ENCODE data around the gene SPATA16. TPM values are rescaled to one million over a fixed set of nuclear protein-coding genes. Genes with fewer than 3 reads are reported as not detected.
"Not testable (repeated sequence)": the region's sequence is repeated elsewhere in the genome, so short reads cannot be mapped to it uniquely, and the experiment has no call there.

Gene SPATA16, protein sequence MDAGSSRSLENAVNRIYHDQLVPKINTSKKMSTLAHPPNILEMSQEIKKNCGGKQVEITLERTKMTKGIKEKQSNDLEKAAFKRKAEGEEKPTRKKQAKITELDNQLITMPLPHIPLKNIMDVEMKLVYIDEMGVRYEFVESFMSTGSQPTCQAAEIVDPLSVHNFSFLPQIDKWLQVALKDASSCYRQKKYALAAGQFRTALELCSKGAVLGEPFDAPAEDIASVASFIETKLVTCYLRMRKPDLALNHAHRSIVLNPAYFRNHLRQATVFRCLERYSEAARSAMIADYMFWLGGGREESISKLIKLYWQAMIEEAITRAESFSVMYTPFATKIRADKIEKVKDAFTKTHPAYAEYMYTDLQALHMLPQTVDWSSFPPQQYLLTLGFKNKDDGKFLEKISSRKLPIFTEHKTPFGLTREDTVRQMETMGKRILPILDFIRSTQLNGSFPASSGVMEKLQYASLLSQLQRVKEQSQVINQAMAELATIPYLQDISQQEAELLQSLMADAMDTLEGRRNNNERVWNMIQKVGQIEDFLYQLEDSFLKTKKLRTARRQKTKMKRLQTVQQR
- not detected for total RNA-seq

DNA sequence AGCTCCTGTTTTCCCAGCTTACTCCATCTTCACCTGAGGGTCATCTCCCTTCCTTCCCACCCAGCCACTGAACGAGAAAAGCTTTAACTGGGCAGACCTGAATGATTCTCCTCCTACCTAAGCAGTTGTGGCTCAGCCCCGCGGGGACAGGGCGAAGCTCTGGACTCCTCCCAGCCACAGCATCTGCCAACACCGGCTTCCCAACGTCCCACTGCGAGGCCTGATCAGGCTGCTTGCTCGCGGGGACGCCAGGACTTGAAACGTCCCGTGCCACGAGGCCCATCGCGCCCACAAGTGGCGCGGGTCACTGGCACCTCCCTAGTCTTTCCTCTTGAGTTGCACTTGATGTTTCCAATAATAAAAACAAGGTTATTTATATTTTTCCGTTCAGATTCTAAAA, at the start of gene SPATA16:
Gene SPATA16 (minus strand): TSS at position 250 of the 400 bp plus-strand sequence. CDS start 23,504 bp downstream, outside the sequence.
- Histone ChIP-seq H3K9me3 (ENCODE audit: low read depth, low read length) (no peaks in the 10 kb centered on the region), H3K4me1 (ENCODE audit: insufficient read depth, low read length) (no peaks in the 10 kb centered on the region), H3K27me3 (ENCODE audit: insufficient read depth, low read length) (no peaks in the 10 kb centered on the region), H3K4me3 (ENCODE audit: low read length) (no peak within 1 kb of the TSS)

DNA sequence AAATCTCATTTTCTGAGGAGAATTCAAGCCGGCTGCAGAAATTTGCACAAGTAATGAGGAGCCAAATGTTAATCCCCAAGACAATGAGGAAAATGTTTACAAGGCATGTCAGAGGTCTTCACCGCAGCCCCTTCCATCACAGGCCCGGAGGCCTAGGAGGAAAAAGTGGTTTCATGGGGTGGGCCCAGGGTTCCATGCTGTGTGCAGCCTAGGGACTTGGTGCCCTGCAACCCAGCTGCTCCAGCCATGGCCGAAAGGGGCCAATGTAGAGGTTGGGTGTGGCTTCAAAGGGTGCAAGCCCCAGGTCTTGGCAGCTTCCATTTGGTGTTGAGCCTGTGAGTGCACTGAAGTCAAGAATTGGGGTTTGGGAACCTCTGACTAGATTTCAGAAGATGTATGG, 42.0 kb upstream of the SPATA16 start:
- H3K27me3 ChIP-seq (ENCODE audit: insufficient read depth, low read length); H3K4me1 ChIP-seq (ENCODE audit: insufficient read depth, low read length); H3K9me3 ChIP-seq (ENCODE audit: low read depth, low read length); H3K4me3 ChIP-seq (ENCODE audit: low read length): not testable (repeated sequence)

DNA sequence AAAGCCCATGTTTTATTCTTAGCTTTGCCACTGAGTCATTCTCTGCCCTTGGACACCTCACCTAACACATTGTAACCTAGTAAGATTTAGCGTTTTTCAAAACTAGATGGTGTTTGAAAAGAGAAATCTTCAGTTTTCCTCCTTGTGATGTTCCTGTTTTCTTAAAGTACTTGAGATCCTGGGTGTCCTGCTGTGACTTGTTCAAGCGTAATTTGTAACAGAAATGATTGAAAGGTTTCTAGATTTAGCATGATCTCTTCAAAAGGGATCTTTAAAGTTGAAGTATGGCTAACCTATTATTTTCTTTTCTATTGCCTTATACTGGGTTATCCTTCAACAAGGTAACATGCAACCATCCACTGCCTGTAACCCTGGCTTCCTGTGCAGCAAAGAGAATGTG, 32.6 kb upstream of the SPATA16 start:
- Histone ChIP-seq H3K9me3 (ENCODE audit: low read depth, low read length) (no peaks in the 10 kb centered on the region), H3K4me3 (ENCODE audit: low read length) (no peak overlapping the region), H3K27me3 (ENCODE audit: insufficient read depth, low read length) (no peaks in the 10 kb centered on the region), H3K4me1 (ENCODE audit: insufficient read depth, low read length) (no peaks in the 10 kb centered on the region)

DNA sequence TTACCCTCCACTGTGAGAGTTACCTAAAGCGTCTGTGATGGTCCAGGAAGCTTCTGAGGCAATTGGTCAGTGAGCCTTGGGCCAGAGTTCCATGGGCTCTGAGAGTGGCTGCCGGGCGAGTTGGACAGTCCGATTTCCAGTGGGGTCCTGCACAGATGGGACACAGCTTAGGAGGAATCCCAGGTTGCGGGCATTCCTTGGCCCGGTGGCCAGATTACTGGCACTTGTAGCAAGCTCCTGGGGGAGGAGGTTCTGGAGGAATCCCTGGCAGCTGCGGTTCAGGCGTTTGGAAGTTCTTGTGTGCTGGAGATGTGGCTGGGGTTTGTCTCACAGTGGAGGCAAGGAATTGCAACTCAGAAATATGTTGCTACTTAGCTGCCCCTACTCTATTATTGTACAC, 18.1 kb upstream of the SPATA16 start:
- not testable (repeated sequence) for H3K4me1 ChIP-seq (ENCODE audit: insufficient read depth, low read length); H3K9me3 ChIP-seq (ENCODE audit: low read depth, low read length); H3K4me3 ChIP-seq (ENCODE audit: low read length); H3K27me3 ChIP-seq (ENCODE audit: insufficient read depth, low read length)

DNA sequence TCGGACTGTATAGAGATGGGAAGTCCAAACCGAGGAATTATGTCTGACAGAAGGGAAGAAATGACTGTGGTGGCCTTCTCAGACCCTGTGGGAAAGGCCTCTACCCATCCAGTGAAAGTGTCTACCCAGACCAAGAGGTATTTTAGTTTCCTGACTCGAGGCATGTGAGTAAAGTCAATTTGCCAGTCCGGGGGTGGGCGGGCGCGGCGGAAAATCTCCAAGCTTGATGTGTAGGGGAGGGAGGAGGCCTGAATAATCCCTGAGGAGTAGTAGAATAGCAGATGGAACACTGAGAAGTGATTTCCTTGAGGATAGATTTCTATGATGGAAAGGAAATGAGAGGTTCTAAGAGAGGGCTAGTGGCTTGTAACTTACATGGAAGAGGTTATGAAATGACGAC, 15.5 kb upstream of the SPATA16 start:
- not testable (repeated sequence) for H3K27me3 ChIP-seq (ENCODE audit: insufficient read depth, low read length); H3K4me1 ChIP-seq (ENCODE audit: insufficient read depth, low read length); H3K4me3 ChIP-seq (ENCODE audit: low read length); H3K9me3 ChIP-seq (ENCODE audit: low read depth, low read length)

DNA sequence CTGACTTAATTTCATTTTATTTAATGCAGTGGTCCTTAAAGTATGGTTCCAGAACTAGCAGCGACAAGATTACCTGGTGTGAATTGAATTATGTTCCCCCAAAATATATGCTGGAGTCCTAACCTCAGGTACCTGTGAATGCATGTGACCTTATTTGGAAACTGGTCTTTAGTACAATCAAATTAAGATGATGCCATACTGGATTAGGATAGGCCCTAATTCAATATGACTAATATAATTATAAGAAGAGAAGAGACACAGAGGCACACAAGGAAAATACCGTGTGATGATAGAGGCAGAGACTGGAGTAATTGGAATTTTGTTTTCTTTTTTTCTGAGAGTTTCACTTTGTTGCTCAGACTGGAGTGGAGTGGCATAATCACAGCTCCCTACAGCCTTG, 12.6 kb upstream of the SPATA16 start:
- no peak overlapping the region for H3K4me3 ChIP-seq (ENCODE audit: low read length)
- H3K27me3 ChIP-seq (ENCODE audit: insufficient read depth, low read length): no peaks in the 10 kb centered on the region
- H3K4me1 ChIP-seq (ENCODE audit: insufficient read depth, low read length): no peaks in the 10 kb centered on the region
- H3K9me3 ChIP-seq (ENCODE audit: low read depth, low read length): no peaks in the 10 kb centered on the region

DNA sequence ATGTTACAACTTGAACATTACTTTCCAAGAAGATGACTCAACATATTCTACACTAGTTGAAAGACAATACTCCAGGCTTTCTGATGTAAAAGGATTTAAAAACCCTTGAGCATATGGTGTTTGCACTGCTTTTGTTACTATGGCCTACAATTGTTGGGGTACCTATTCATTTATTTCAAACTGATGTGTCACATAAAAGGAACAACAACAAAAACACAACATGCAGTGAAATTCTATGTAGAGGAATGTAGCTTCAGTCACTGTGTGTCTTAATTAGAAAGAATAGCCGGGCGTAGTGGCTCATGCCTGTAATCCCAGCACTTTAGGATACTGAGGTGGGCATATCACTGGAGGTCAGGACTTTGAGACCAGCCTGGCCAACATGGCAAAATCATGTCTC, 1.6 kb downstream of the SPATA16 start:
- Histone ChIP-seq H3K4me3 (ENCODE audit: low read length) (no peak overlapping the region), H3K4me1 (ENCODE audit: insufficient read depth, low read length) (no peaks in the 10 kb centered on the region), H3K9me3 (ENCODE audit: low read depth, low read length) (no peaks in the 10 kb centered on the region), H3K27me3 (ENCODE audit: insufficient read depth, low read length) (no peaks in the 10 kb centered on the region)

DNA sequence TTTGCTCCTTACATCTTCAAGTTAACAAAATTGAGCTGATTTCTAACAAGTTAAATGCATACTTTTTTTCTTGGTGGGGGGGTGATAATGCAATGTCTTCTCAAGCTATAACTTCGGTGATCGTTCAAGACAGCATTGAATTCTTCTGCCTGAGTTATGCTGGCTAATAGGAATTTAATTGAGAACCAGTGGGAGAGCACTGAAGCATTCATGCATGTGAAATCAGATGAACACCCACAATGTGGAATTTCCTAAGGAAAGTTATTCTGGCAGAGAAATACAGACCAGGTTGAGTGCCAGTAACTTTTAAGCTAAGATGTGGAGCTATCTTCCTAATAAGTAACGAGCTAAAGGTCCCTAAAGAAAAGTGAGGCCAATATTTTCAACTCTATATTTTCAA, 3.0 kb downstream of the SPATA16 start:
- Histone ChIP-seq H3K4me1 (ENCODE audit: insufficient read depth, low read length) (no peaks in the 10 kb centered on the region), H3K4me3 (ENCODE audit: low read length) (no peak overlapping the region), H3K9me3 (ENCODE audit: low read depth, low read length) (no peaks in the 10 kb centered on the region), H3K27me3 (ENCODE audit: insufficient read depth, low read length) (no peaks in the 10 kb centered on the region)

DNA sequence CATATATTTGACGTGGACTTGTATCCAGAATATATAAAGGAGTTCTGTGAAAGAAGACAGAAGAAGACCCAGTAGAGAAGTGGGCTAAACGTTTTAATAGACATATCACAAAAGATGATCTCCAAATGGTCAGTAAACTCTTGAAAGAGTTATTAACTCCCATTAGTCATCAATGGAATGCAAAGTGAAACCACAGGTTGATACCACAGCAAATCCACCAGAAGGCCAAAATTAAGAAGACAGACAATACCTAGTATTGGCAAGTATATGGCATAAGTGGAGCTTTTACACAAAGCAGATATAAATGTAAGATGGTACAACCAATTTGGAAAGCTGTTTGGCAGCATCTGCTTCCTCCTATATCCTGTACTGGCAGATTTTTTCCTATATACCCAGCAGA, 6.0 kb downstream of the SPATA16 start:
- Histone ChIP-seq H3K4me3 (ENCODE audit: low read length) (no peak overlapping the region), H3K9me3 (ENCODE audit: low read depth, low read length) (no peaks in the 10 kb centered on the region), H3K27me3 (ENCODE audit: insufficient read depth, low read length) (no peaks in the 10 kb centered on the region), H3K4me1 (ENCODE audit: insufficient read depth, low read length) (no peaks in the 10 kb centered on the region)

DNA sequence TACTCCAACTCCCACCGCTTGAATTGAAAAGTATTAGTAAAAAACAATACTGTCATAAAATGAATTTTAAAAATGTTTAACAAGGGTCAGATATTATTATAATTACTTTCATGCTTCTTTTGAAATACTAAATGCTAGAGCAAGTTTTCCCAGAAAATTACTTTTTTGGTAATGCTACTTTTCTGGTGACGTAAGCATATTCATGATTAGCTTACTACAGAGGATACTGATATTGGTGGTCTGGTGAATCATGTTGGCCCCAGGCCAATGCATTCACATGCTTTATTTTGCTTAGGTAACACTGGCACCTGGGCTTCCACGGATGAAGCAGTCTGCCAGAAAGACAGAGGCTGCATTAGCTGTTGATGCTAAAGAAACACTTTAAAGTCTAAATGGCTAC, 12.4 kb downstream of the SPATA16 start:
- H3K4me3 ChIP-seq (ENCODE audit: low read length): no peak overlapping the region
- no peaks in the 10 kb centered on the region for H3K9me3 ChIP-seq (ENCODE audit: low read depth, low read length)
- H3K27me3 ChIP-seq (ENCODE audit: insufficient read depth, low read length): no peaks in the 10 kb centered on the region
- no peaks in the 10 kb centered on the region for H3K4me1 ChIP-seq (ENCODE audit: insufficient read depth, low read length)

DNA sequence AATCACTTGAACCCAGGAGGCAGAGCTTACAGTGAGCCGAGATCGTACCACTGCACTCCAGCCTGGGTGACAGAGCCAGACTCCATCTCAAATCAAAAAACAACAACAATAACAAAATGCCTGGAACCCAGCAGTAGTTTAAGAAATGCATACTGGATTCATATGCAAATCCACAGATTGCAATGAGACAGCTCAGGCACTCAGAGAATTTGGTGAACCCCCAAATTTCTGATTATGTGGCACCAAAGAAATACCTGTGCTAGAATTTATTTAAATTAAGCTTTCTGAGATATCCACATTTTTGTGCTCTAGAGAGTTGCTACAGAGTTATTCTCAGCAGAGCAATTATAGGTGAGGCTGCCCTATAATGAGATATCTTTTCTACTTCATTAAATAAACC, 29.7 kb downstream of the SPATA16 start:
- H3K4me1 ChIP-seq (ENCODE audit: insufficient read depth, low read length): no peaks in the 10 kb centered on the region

DNA sequence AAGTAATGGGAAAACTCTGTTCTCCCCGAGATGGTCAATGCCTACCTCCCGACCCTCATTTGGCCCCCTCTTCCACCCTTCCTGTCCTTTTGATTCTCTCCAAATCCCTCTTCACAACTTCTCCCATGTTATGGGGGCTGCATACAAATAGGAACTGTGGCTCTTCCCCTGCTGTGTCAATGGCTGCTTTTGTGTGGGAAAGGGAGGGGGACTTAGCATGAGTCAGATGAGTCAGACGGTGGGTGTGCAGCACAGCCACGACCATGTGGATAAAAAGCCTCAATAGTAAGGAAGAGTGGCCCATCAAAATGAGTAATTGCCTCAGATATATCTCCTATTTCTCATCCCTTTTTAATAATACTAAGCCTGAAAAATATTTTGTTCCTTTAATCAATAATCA, 31.9 kb downstream of the SPATA16 start:
- H3K27me3 ChIP-seq (ENCODE audit: insufficient read depth, low read length): no peaks in the 10 kb centered on the region
- H3K9me3 ChIP-seq (ENCODE audit: low read depth, low read length): no peaks in the 10 kb centered on the region
- H3K4me3 ChIP-seq (ENCODE audit: low read length): no peak overlapping the region
- H3K4me1 ChIP-seq (ENCODE audit: insufficient read depth, low read length): no peaks in the 10 kb centered on the region

More for the DNA sequence above, 29.7 kb downstream of the SPATA16 start:
- Histone ChIP-seq H3K27me3 (ENCODE audit: insufficient read depth, low read length) (no peaks in the 10 kb centered on the region), H3K9me3 (ENCODE audit: low read depth, low read length) (no peaks in the 10 kb centered on the region), H3K4me3 (ENCODE audit: low read length) (no peak overlapping the region)

DNA sequence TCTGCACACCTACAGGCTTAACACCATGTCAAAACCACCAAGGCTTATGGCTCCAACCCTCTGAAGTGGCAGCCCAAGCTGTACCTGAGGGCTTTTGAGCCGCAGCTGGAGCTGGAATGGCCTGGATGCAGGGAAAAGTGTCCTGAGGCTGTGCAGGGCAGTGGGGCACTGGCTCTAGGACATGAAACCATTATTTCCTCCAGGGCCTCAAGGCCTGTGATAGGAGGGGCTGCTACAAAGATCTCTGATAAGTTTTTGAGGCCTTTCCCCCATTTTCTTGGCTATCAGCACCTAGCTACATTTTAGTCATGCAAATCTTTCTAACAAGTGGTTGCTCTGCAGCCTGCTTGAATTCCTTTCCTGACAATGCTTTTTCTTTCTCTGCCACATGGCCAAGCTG, 37.6 kb downstream of the SPATA16 start:
- H3K27me3 ChIP-seq (ENCODE audit: insufficient read depth, low read length): no peaks in the 10 kb centered on the region
- H3K4me3 ChIP-seq (ENCODE audit: low read length): no peak overlapping the region
- no peaks in the 10 kb centered on the region for H3K9me3 ChIP-seq (ENCODE audit: low read depth, low read length)
- H3K4me1 ChIP-seq (ENCODE audit: insufficient read depth, low read length): no peaks in the 10 kb centered on the region

DNA sequence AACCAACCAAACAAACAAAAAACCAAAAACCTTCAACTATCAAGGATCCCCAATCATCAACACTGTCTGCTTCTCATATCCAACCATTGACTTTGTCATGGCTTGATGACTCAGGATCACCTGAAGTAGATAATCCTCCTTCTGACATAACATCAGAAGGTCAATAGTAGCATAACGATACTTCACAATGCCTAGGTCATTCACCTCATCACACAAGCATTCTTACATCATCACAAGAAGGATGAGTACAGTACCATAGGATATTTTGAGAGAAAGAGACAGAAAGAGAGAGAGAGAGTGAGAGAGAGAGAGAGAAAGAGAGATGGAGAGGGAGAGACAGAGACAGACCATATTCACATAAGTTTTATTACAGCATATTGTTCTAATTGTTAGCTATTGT, 42.1 kb downstream of the SPATA16 start:
- Histone ChIP-seq H3K4me3 (ENCODE audit: low read length) (no peak overlapping the region), H3K27me3 (ENCODE audit: insufficient read depth, low read length) (no peaks in the 10 kb centered on the region), H3K4me1 (ENCODE audit: insufficient read depth, low read length) (no peaks in the 10 kb centered on the region), H3K9me3 (ENCODE audit: low read depth, low read length) (no peaks in the 10 kb centered on the region)

DNA sequence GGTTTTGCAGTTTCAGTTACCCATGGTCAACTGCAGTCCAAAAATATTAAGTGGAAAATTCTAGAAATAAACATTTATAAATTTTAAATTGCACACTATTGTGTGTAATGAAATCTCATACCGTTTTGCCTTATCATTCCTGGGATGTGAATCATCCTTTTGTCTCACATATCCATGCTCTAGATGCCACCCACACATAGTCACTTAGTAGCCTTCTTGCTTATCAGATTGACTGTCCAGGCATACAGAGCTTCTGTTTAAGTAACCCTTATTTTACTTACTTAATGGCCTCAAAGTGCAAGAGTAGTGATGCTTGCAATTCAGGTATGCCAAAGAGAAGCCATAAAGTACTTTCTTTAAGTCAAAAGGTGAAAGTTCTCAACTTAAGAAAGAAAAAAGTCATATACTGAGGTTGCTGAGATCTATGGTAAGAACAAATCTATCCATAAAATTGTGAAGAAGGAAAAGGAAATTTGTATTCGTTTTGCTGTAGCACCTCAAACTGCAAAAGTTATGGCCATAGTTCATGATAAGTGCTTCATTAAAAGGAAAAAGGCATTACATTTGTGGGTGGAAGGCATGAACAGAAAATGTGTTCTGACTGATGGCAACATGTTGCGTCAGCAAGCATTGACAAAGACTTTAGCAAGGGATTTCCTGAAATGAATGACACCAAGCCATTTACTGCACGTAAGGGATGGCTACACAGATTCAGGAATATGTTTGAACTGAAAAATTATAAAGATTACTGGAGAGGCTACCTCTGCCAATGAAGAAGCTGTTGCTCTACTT, 43.8 kb downstream of the SPATA16 start:
- no peak overlapping the region for H3K4me3 ChIP-seq (ENCODE audit: low read length)
- H3K4me1 ChIP-seq (ENCODE audit: insufficient read depth, low read length): no peaks in the 10 kb centered on the region
- no peaks in the 10 kb centered on the region for H3K9me3 ChIP-seq (ENCODE audit: low read depth, low read length)
- no peaks in the 10 kb centered on the region for H3K27me3 ChIP-seq (ENCODE audit: insufficient read depth, low read length)

All from mononuclear cell (primary cell).